GM12878 (cell line): ENCODE measurements around the gene CDHR2.

Experiments
- CTCF ChIP-seq, 3 experiments: IDR thresholded peaks in 2 of 3; conservative IDR thresholded peaks in 1 of 3; 2 replicates each; pipeline ENCODE4 v1.5.1; 2011; ENCODE audit warnings: low read depth in 3 of 3, low read length in 3 of 3, mild to moderate bottlenecking in 3 of 3, control low read depth in 2 of 3, moderate library complexity in 2 of 3, inconsistent platforms in 1 of 3, mixed read lengths in 1 of 3; ENCODE audit not compliant: control insufficient read depth in 2 of 3, insufficient read depth in 1 of 3; ENCODE audit errors: extremely low read depth in 1 of 3
- EZH2 ChIP-seq: IDR thresholded peaks from 2 replicates; pipeline ENCODE4 v1.6.1; 2012; ENCODE audit warnings: low read depth, mild to moderate bottlenecking, control low read depth, inconsistent platforms, low read length, borderline replicate concordance; ENCODE audit not compliant: control insufficient read depth
- KDM1A ChIP-seq: fragments of 200-600 bp; sonication (generic); IDR thresholded peaks from 2 replicates; pipeline ENCODE4 v1.6.1; 2016; ENCODE audit warnings: borderline replicate concordance
- MAX ChIP-seq: IDR thresholded peaks from 2 replicates; pipeline ENCODE4 v1.6.1; 2012; ENCODE audit warnings: low read depth, low read length, improper control_type of control experiment
- POLR2A ChIP-seq: IDR thresholded peaks from 2 replicates; pipeline ENCODE4 v1.6.1; 2011; ENCODE audit warnings: low read depth, mild to moderate bottlenecking, low read length
- SKIL ChIP-seq: fragments of 450-650 bp; IDR thresholded peaks from 2 replicates; pipeline ENCODE4 v1.6.1; 2017; ENCODE audit warnings: mild to moderate bottlenecking, low read depth, inconsistent platforms; ENCODE audit not compliant: poor library complexity, severe bottlenecking
- SMAD1 ChIP-seq: fragments of 450-650 bp; IDR thresholded peaks from 2 replicates; pipeline ENCODE4 v1.6.1; 2018; ENCODE audit warnings: mild to moderate bottlenecking, low read depth; ENCODE audit not compliant: partially characterized antibody
- STAT3 ChIP-seq: IDR thresholded peaks from 2 replicates; pipeline ENCODE4 v1.6.1; 2011; ENCODE audit warnings: low read depth, low read length, improper control_type of control experiment
- TAF1 ChIP-seq: IDR thresholded peaks from 2 replicates; pipeline ENCODE4 v1.6.1; 2011; ENCODE audit warnings: mild to moderate bottlenecking, low read depth, low read length, borderline replicate concordance
- TARDBP ChIP-seq: IDR thresholded peaks from 2 replicates; pipeline ENCODE4 v1.6.1; 2016; ENCODE audit warnings: borderline replicate concordance
- TF ChIP-seq, protein P1 (sequence below): fragments of 450-650 bp; IDR thresholded peaks from 2 replicates; pipeline ENCODE4 v1.6.1; 2017; ENCODE audit warnings: antibody characterized with exemption, mild to moderate bottlenecking, moderate library complexity
- TF ChIP-seq, protein P2 (sequence below): IDR thresholded peaks from 2 replicates; pipeline ENCODE4 v1.6.1; 2011; ENCODE audit warnings: borderline replicate concordance, low read depth, mild to moderate bottlenecking, moderate library complexity, low read length; ENCODE audit not compliant: insufficient read depth, poor library complexity, severe bottlenecking

DNA sequence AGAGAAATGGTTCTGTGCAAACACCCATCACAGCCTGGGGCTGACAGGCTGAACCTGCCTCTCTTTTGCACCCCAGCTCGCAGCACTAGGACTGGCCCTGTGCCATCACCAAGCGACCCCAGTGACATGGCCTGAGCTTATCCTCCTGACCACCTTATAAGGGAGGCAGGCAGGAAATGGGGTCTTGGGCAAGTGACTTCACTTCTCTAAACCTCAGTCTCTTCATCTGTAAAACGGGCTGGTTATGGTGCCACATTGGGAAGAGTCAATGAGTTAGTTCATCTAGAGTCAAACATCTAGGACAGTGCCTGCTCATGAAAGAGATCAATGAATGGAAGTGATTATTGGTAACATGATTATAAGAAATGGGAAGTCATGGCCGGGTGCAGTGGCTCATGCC, 75.0 kb downstream of the CDHR2 start:
- no peak for TF ChIP-seq CTCF (IDR thresholded peaks at IDR 0.05 in 2 of 3, conservative IDR thresholded peaks at IDR 0.05 in 1 of 3; ENCODE audit: control insufficient read depth in 2 of 3, extremely low read depth in 1 of 3, insufficient read depth in 1 of 3, low read depth in 3 of 3, low read length in 3 of 3)
- no peak for TF ChIP-seq SKIL
- no peak for TF ChIP-seq EZH2
- TF ChIP-seq, protein P1, sequence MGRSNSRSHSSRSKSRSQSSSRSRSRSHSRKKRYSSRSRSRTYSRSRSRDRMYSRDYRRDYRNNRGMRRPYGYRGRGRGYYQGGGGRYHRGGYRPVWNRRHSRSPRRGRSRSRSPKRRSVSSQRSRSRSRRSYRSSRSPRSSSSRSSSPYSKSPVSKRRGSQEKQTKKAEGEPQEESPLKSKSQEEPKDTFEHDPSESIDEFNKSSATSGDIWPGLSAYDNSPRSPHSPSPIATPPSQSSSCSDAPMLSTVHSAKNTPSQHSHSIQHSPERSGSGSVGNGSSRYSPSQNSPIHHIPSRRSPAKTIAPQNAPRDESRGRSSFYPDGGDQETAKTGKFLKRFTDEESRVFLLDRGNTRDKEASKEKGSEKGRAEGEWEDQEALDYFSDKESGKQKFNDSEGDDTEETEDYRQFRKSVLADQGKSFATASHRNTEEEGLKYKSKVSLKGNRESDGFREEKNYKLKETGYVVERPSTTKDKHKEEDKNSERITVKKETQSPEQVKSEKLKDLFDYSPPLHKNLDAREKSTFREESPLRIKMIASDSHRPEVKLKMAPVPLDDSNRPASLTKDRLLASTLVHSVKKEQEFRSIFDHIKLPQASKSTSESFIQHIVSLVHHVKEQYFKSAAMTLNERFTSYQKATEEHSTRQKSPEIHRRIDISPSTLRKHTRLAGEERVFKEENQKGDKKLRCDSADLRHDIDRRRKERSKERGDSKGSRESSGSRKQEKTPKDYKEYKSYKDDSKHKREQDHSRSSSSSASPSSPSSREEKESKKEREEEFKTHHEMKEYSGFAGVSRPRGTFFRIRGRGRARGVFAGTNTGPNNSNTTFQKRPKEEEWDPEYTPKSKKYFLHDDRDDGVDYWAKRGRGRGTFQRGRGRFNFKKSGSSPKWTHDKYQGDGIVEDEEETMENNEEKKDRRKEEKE: no peak
- TF ChIP-seq, protein P2, sequence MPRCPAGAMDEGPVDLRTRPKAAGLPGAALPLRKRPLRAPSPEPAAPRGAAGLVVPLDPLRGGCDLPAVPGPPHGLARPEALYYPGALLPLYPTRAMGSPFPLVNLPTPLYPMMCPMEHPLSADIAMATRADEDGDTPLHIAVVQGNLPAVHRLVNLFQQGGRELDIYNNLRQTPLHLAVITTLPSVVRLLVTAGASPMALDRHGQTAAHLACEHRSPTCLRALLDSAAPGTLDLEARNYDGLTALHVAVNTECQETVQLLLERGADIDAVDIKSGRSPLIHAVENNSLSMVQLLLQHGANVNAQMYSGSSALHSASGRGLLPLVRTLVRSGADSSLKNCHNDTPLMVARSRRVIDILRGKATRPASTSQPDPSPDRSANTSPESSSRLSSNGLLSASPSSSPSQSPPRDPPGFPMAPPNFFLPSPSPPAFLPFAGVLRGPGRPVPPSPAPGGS: no peak
- TF ChIP-seq STAT3: no peak
- TF ChIP-seq TAF1: no peak
- no peak for TF ChIP-seq POLR2A
- no peak for TF ChIP-seq MAX
- TF ChIP-seq TARDBP: no peak
- no peak for TF ChIP-seq KDM1A
- no peak for TF ChIP-seq SMAD1
